HT1080 (cell line): ENCODE data around the gene CCDC102A. TPM values are rescaled to one million over a fixed set of nuclear protein-coding genes. Genes with fewer than 3 reads are reported as not detected.
"Not testable (repeated sequence)": the region's sequence is repeated elsewhere in the genome, so short reads cannot be mapped to it uniquely, and the experiment has no call there.

Source experiments
- DNase-seq: peaks from one replicate; pipeline ENCODE4 v3.0.0-alpha.2; 2015; ENCODE audit warnings: low read depth
- total RNA-seq: library from RNA; depleted of rRNA; stranded (reverse); fragments of >200 nt; shearing (Covaris generic); gene quantifications from 2 replicates; pipeline ENCODE4 v1.2.3, GENCODE V29; 2014

Gene CCDC102A
- total RNA-seq, 1 experiment from 2014 or later = 13.7 TPM

GRCh38 chr16:57566436-57566835 is 30.1 kb upstream of the CCDC102A start:
- DNase-seq = no peak

GRCh38 chr16:57565461-57565860 is 29.1 kb upstream of the CCDC102A start:
- DNase-seq = no peak

GRCh38 chr16:57564571-57565270 is 28.4 kb upstream of the CCDC102A start:
- peak; percentile 85 for DNase-seq

GRCh38 chr16:57563761-57564160 is 27.4 kb upstream of the CCDC102A start:
- DNase-seq = no peak

GRCh38 chr16:57563487-57563750 is 27.0 kb upstream of the CCDC102A start:
- DNase-seq = no peak

- no peak for DNase-seq
These were observed 26.5 kb upstream of the CCDC102A start for GRCh38 chr16:57562669-57563486.

GRCh38 chr16:57562066-57562465 is 25.7 kb upstream of the CCDC102A start:
- no peak for DNase-seq

- no peak for DNase-seq
These were observed 22.9 kb upstream of the CCDC102A start for GRCh38 chr16:57559072-57559790.

- no peak for DNase-seq
These were observed 20.7 kb upstream of the CCDC102A start for GRCh38 chr16:57556941-57557541.

- DNase-seq = no peak
These were observed 19.5 kb upstream of the CCDC102A start for GRCh38 chr16:57555831-57556230.

- no peak for DNase-seq
These were observed 14.7 kb upstream of the CCDC102A start for GRCh38 chr16:57551057-57551456.

GRCh38 chr16:57549730-57550129 is 13.4 kb upstream of the CCDC102A start:
- DNase-seq = no peak

- DNase-seq = no peak
These were observed 12.0 kb upstream of the CCDC102A start for GRCh38 chr16:57548408-57548807.

- DNase-seq = not testable (repeated sequence)
These were observed 11.2 kb upstream of the CCDC102A start for GRCh38 chr16:57547524-57547923.

GRCh38 chr16:57544124-57544653 is 7.8 kb upstream of the CCDC102A start:
- DNase-seq = no peak

- no peak for DNase-seq
These were observed 5.5 kb upstream of the CCDC102A start for GRCh38 chr16:57541754-57542435.

GRCh38 chr16:57540906-57541753 is 4.8 kb upstream of the CCDC102A start:
- no peak for DNase-seq

GRCh38 chr16:57540387-57540786 is 4.0 kb upstream of the CCDC102A start:
- no peak for DNase-seq

GRCh38 chr16:57539072-57539796 is 2.9 kb upstream of the CCDC102A start:
- DNase-seq = peak; percentile 28
